Neural progenitor cell (in vitro differentiated cells): Measurements from ENCODE around the gene HIRA.

Experiments used
- CTCF ChIP-seq: fragments of 200-600 bp; sonication (generic); IDR thresholded peaks from 2 replicates; pipeline ENCODE4 v1.5.1; 2017; ENCODE audit warnings: antibody characterized with exemption, mild to moderate bottlenecking
- EZH2phosphoT487 ChIP-seq: fragments of 200-600 bp; sonication (generic); IDR thresholded peaks from 2 replicates; pipeline ENCODE4 v1.6.1; 2017; ENCODE audit warnings: antibody characterized with exemption

- no peak for TF ChIP-seq CTCF
- TF ChIP-seq EZH2phosphoT487 = no peak
These were observed 139.7 kb downstream of the HIRA start, which contains the start of gene CLTCL1 for GRCh38 chr22:19291580-19292457.
